SU-DHL-6 (cell line): ENCODE measurements around the gene HOXD4.

Experiments
- EZH2phosphoT487 ChIP-seq: fragments of 200-600 bp; sonication (generic), shearing (Covaris generic); conservative IDR thresholded peaks from 2 replicates; pipeline ENCODE4 v1.6.1; 2018; ENCODE audit warnings: mild to moderate bottlenecking, antibody characterized with exemption, low read length, moderate library complexity, mixed read lengths
- TF ChIP-seq, protein P1 (sequence below): fragments of 200-600 bp; sonication (generic); IDR thresholded peaks from one replicate; pipeline ENCODE4 v1.5.1; 2017; ENCODE audit warnings: antibody characterized with exemption, mild to moderate bottlenecking, low read length, moderate library complexity; ENCODE audit not compliant: insufficient read depth, poor library complexity, severe bottlenecking

DNA sequence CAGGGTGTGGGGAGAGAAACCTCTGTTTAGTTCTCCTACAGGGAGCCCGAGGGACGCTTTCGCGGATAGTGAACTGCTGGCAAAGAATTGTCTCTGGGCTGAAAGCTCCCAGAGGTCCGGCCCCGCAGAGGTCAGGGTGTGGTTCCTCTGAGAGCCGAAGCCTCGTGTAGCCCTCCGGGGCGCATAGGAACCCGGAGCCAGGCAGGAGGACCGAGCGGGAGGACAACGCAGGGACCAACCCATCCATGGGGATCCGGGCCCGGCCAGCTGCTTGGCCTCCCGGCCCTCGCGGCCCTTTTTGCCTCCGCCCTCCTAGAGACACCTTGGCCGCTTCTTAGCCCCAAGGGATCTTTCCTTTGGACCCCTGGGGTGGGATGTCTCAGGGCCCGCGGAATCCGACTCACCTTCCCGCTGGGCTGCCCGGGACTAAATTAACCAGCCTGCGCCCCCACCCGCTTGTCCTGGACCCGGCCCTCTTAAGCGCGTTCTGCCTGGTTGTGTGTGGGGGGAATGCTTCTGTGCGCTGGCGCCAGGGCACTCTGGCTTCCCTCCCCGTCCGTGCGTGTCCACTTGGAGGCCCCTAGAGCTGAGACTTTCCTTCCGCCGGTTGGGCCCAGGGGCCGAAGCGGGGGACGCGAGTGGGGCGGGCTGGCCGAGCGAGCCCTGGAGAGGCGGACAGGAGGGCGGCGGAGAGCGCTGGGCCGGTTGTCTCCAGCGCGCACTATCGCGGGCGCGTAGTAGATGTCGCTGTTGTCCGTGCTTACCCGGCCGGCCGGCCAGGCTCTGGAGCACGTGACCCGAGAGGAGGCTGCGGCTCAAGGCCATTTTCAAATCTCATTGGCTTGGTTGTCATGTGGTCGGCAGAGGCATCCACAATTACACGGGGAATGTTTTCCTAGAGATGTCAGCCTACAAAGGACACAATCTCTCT, 35.2 kb upstream of the HOXD4 start, which contains the start of gene HOXD10:
- TF ChIP-seq, protein P1, sequence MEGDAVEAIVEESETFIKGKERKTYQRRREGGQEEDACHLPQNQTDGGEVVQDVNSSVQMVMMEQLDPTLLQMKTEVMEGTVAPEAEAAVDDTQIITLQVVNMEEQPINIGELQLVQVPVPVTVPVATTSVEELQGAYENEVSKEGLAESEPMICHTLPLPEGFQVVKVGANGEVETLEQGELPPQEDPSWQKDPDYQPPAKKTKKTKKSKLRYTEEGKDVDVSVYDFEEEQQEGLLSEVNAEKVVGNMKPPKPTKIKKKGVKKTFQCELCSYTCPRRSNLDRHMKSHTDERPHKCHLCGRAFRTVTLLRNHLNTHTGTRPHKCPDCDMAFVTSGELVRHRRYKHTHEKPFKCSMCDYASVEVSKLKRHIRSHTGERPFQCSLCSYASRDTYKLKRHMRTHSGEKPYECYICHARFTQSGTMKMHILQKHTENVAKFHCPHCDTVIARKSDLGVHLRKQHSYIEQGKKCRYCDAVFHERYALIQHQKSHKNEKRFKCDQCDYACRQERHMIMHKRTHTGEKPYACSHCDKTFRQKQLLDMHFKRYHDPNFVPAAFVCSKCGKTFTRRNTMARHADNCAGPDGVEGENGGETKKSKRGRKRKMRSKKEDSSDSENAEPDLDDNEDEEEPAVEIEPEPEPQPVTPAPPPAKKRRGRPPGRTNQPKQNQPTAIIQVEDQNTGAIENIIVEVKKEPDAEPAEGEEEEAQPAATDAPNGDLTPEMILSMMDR = no peak
- TF ChIP-seq EZH2phosphoT487 = no peak
